OCI-LY3 (cell line): ENCODE results near the gene ZNF384.

Experiments
- H2AFZ ChIP-seq: fragments of 200-600, 300-600 bp; shearing (Covaris generic); 2 replicates; pipeline ENCODE4 v1.6.0; 2014; ENCODE audit warnings: antibody characterized with exemption, low read depth, low read length
- H3K27ac ChIP-seq: fragments of 200-600, 300-600 bp; sonication (generic); 2 replicates; pipeline ENCODE4 v1.5.1; 2014; ENCODE audit warnings: mild to moderate bottlenecking, low read length, moderate library complexity, mixed read lengths
- H3K27me3 ChIP-seq: fragments of 200-600, 300-600 bp; sonication (generic); 2 replicates; pipeline ENCODE4 v1.6.1; 2014; ENCODE audit warnings: low read depth, low read length, mixed read lengths
- H3K36me3 ChIP-seq: fragments of 200-600, 300-600 bp; sonication (generic); replicated peaks from 2 replicates; pipeline ENCODE3; 2014; ENCODE audit warnings: low read depth, low read length, mixed read lengths
- H3K4me1 ChIP-seq: fragments of 300-600, 200-600 bp; sonication (generic); 2 replicates; pipeline ENCODE4 v1.6.1; 2014; ENCODE audit warnings: low read length, mixed read lengths
- H3K4me2 ChIP-seq: fragments of 200-600, 300-600 bp; sonication (generic); 2 replicates; pipeline ENCODE4 v1.6.1; 2014; ENCODE audit warnings: low read length, mixed read lengths
- H3K4me3 ChIP-seq: fragments of 300-600, 200-600 bp; sonication (generic); 2 replicates; pipeline ENCODE4 v1.5.1; 2014; ENCODE audit warnings: antibody characterized with exemption, mild to moderate bottlenecking, low read length, moderate library complexity
- H3K79me2 ChIP-seq: fragments of 300-600, 200-600 bp; shearing (Covaris generic); 2 replicates; pipeline ENCODE4 v1.6.1; 2014; ENCODE audit warnings: mild to moderate bottlenecking, low read length, mixed read lengths
- H3K9ac ChIP-seq: fragments of 300-600, 200-600 bp; shearing (Covaris generic); 2 replicates; pipeline ENCODE4 v1.6.0; 2014; ENCODE audit warnings: mild to moderate bottlenecking, low read length, moderate library complexity
- H3K9me3 ChIP-seq: fragments of 200-600, 300-600 bp; shearing (Covaris generic); 2 replicates; pipeline ENCODE4 v1.6.1; 2014; ENCODE audit warnings: low read length, mixed read lengths; ENCODE audit not compliant: insufficient read depth
- H4K20me1 ChIP-seq: fragments of 200-600, 300-600 bp; sonication (generic); 2 replicates; pipeline ENCODE4 v1.6.1; 2016; ENCODE audit warnings: low read length, mixed read lengths; ENCODE audit not compliant: insufficient read depth
- EZH2phosphoT487 ChIP-seq: fragments of 200-600 bp; shearing (Covaris generic); IDR thresholded peaks from 2 replicates; pipeline ENCODE4 v1.6.1; 2018; ENCODE audit warnings: antibody characterized with exemption, mixed run types, low read depth
- TF ChIP-seq, protein P1 (sequence below): fragments of 200-600, 300-600 bp; sonication (generic); IDR thresholded peaks from 2 replicates; pipeline ENCODE4 v1.5.1; 2014; ENCODE audit warnings: antibody characterized with exemption, low read length, low read depth

ZNF384 gene

DNA sequence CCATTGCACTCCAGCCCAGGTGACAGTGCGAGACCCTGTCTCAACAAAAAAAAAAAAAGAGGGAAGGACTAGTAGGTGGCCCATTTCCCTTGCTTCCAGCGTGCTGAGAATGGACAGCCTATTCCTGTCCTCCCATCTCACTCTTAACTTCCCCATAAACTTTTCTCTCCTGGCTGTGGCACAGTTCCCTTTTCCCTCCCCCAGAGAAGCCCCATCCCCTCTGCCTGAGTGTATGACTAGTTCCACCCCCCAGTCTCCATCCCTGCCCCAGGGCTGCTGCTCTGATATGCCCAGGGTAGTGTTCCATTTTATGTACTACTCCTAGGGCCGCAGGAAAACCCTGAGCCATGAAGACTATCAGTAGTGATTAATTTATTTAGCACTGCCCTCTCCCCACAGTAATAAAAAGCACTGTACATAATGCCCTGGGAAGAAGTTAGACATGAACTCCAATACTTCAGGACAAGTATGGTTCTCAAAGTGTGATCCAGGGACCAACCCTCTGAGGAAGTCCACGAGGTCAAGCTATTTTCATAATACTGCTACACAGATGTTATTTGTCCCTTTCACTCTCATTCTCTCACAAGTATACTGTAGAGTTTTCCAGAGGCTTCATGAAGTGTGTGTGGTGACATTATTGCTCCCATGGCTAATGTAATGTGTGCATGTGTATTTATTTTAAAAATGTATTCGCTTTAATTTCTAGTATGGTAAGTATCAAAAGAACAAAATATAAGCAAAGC, 70.5 kb downstream of the ZNF384 start:
- Histone ChIP-seq H3K9me3 (no peaks in the 10 kb centered on the region), H3K4me1 (no peaks in the 10 kb centered on the region; the same call in 1 of the 2 replicates), H3K4me2 (no peak overlapping the region), H2AFZ (no peak overlapping the region), H4K20me1 (no peaks in the 10 kb centered on the region), H3K79me2 (no peaks in the 10 kb centered on the region), H3K27me3 (no peaks in the 10 kb centered on the region), H3K27ac (no peak overlapping the region), H3K36me3 (no peaks in the 10 kb centered on the region), H3K4me3 (no peak overlapping the region), H3K9ac (no peak overlapping the region)
- TF ChIP-seq EZH2phosphoT487: no peak
- TF ChIP-seq, protein P1, sequence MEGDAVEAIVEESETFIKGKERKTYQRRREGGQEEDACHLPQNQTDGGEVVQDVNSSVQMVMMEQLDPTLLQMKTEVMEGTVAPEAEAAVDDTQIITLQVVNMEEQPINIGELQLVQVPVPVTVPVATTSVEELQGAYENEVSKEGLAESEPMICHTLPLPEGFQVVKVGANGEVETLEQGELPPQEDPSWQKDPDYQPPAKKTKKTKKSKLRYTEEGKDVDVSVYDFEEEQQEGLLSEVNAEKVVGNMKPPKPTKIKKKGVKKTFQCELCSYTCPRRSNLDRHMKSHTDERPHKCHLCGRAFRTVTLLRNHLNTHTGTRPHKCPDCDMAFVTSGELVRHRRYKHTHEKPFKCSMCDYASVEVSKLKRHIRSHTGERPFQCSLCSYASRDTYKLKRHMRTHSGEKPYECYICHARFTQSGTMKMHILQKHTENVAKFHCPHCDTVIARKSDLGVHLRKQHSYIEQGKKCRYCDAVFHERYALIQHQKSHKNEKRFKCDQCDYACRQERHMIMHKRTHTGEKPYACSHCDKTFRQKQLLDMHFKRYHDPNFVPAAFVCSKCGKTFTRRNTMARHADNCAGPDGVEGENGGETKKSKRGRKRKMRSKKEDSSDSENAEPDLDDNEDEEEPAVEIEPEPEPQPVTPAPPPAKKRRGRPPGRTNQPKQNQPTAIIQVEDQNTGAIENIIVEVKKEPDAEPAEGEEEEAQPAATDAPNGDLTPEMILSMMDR: no peak
